HEK293 (cell line): ENCODE results near the gene INTS14.
A peak's percentile ranks its signal among the peaks of the same experiment; 100 is the strongest.
"Not testable (repeated sequence)": the region's sequence is repeated elsewhere in the genome, so short reads cannot be mapped to it uniquely, and the experiment has no call there.

Experiments
- CTCF ChIA-PET: fragments of 350-600 bp; formaldehyde crosslinking; extraction: SDS; loops from one replicate; lab custom pipeline; 2021; ENCODE audit warnings: antibody characterized with exemption; lab: Yijun Ruan, JAX
- POLR2A ChIA-PET: fragments of 300-600 bp; formaldehyde crosslinking; extraction: SDS; loops from one replicate; lab custom pipeline; 2020; ENCODE audit warnings: antibody characterized with exemption, inconsistent platforms; lab: Yijun Ruan, JAX
- H3K27ac ChIP-seq: fragments of 200-500 bp; sonication (Bioruptor generic); 2 replicates; pipeline ENCODE4 v1.5.1; 2014; ENCODE audit warnings: low read depth, low read length, control low read depth, inconsistent platforms; ENCODE audit errors: extremely low read depth
- H3K36me3 ChIP-seq, 2 experiments: fragments of 200-500 bp in 1 of 2; sonication (Bioruptor generic) in 1 of 2; 1 replicate in 1 of 2; 2 replicates in 1 of 2; pipeline ENCODE4 v1.5.1; 2014 to 2017; ENCODE audit warnings: inconsistent platforms in 2 of 2, low read length in 2 of 2; ENCODE audit not compliant: control insufficient read depth in 2 of 2, insufficient read depth in 1 of 2
- H3K4me1 ChIP-seq: fragments of 200-500 bp; sonication (Bioruptor generic); 2 replicates; pipeline ENCODE4 v1.5.1; 2014; ENCODE audit warnings: mild to moderate bottlenecking, low read length, inconsistent platforms; ENCODE audit not compliant: control insufficient read depth, insufficient read depth
- H3K4me3 ChIP-seq: 2 replicates; pipeline ENCODE4 v1.5.1; 2011; ENCODE audit warnings: low read depth, mild to moderate bottlenecking, control low read depth, low read length, moderate library complexity
- H3K9me3 ChIP-seq: fragments of 200-500 bp; sonication (Bioruptor generic); 2 replicates; pipeline ENCODE4 v1.5.1; 2014; ENCODE audit warnings: low read depth, low read length, inconsistent platforms; ENCODE audit not compliant: control insufficient read depth, insufficient read depth
- HOXA7 ChIP-seq: sonication (generic); formaldehyde crosslinking; IDR thresholded peaks from 2 replicates; pipeline ENCODE4 v1.8.1; 2022; ENCODE audit warnings: missing genetic modification reagents, borderline replicate concordance
- KLF8 ChIP-seq: fragments of 450-650 bp; formaldehyde crosslinking; IDR thresholded peaks from 2 replicates; pipeline ENCODE4 v1.5.1; 2016; ENCODE audit warnings: missing biosample characterization, missing genetic modification characterization
- OSR2 ChIP-seq: fragments of 450-650 bp; formaldehyde crosslinking; IDR thresholded peaks from 2 replicates; pipeline ENCODE4 v1.5.1; 2016; ENCODE audit warnings: missing biosample characterization, missing genetic modification characterization
- SP2 ChIP-seq: fragments of 450-650 bp; formaldehyde crosslinking; IDR thresholded peaks from 2 replicates; pipeline ENCODE4 v1.5.1; 2016; ENCODE audit warnings: missing biosample characterization, missing genetic modification characterization
- SP3 ChIP-seq: fragments of 450-650 bp; formaldehyde crosslinking; IDR thresholded peaks from 2 replicates; pipeline ENCODE4 v1.5.1; 2016; ENCODE audit warnings: missing biosample characterization, missing genetic modification characterization
- ZBTB7A ChIP-seq: fragments of 450-650 bp; formaldehyde crosslinking; IDR thresholded peaks from 2 replicates; pipeline ENCODE4 v1.5.1; 2016; ENCODE audit warnings: low read depth, missing biosample characterization, missing genetic modification characterization
- ZFP69B ChIP-seq: fragments of 450-650 bp; formaldehyde crosslinking; IDR thresholded peaks from 2 replicates; pipeline ENCODE4 v1.5.1; 2016; ENCODE audit warnings: missing biosample characterization, missing genetic modification characterization
- ZNF132 ChIP-seq: fragments of 450-650 bp; formaldehyde crosslinking; IDR thresholded peaks from 2 replicates; pipeline ENCODE4 v1.5.1; 2017; ENCODE audit warnings: missing biosample characterization, missing genetic modification characterization, borderline replicate concordance
- ZNF146 ChIP-seq: fragments of 450-650 bp; formaldehyde crosslinking; IDR thresholded peaks from 2 replicates; pipeline ENCODE4 v1.5.1; 2016; ENCODE audit warnings: missing biosample characterization, missing genetic modification characterization
- ZNF202 ChIP-seq: fragments of 450-650 bp; formaldehyde crosslinking; IDR thresholded peaks from 2 replicates; pipeline ENCODE4 v1.5.1; 2016; ENCODE audit warnings: missing biosample characterization, missing genetic modification characterization, borderline replicate concordance
- ZNF24 ChIP-seq: fragments of 450-650 bp; formaldehyde crosslinking; IDR thresholded peaks from 2 replicates; pipeline ENCODE4 v1.5.1; 2016; ENCODE audit warnings: missing biosample characterization, missing genetic modification characterization
- ZNF341 ChIP-seq: fragments of 450-650 bp; formaldehyde crosslinking; IDR thresholded peaks from 2 replicates; pipeline ENCODE4; 2016; ENCODE audit warnings: low read depth, missing biosample characterization, missing genetic modification characterization
- ZNF362 ChIP-seq: fragments of 450-650 bp; formaldehyde crosslinking; IDR thresholded peaks from 2 replicates; pipeline ENCODE4 v1.5.1; 2016; ENCODE audit warnings: missing biosample characterization, missing genetic modification characterization
- ZNF433 ChIP-seq: fragments of 450-650 bp; formaldehyde crosslinking; IDR thresholded peaks from 2 replicates; pipeline ENCODE4 v1.5.1; 2016; ENCODE audit warnings: missing biosample characterization, missing genetic modification characterization, low read depth
- ZNF521 ChIP-seq: fragments of 450-650 bp; formaldehyde crosslinking; IDR thresholded peaks from 2 replicates; pipeline ENCODE4 v1.5.1; 2017; ENCODE audit warnings: missing biosample characterization, mild to moderate bottlenecking, missing genetic modification characterization
- ZNF580 ChIP-seq: fragments of 450-650 bp; formaldehyde crosslinking; IDR thresholded peaks from 2 replicates; pipeline ENCODE4 v1.5.1; 2016; ENCODE audit warnings: missing biosample characterization, missing genetic modification characterization
- ZNF596 ChIP-seq: fragments of 450-650 bp; IDR thresholded peaks from 2 replicates; pipeline ENCODE4 v1.5.0; 2018; ENCODE audit warnings: missing biosample characterization, mild to moderate bottlenecking, missing genetic modification characterization, moderate library complexity
- ZNF768 ChIP-seq: fragments of 450-650 bp; formaldehyde crosslinking; IDR thresholded peaks from 2 replicates; pipeline ENCODE4 v1.5.1; 2018; ENCODE audit warnings: missing biosample characterization, mild to moderate bottlenecking, missing genetic modification characterization
- TF ChIP-seq, protein P1 (sequence below): IDR thresholded peaks from 2 replicates; pipeline ENCODE4 v1.6.1; 2011; ENCODE audit warnings: mild to moderate bottlenecking, low read depth, low read length, borderline replicate concordance
- TF ChIP-seq, protein P2 (sequence below): fragments of 450-650 bp; formaldehyde crosslinking; IDR thresholded peaks from 2 replicates; pipeline ENCODE4 v1.5.1; 2016; ENCODE audit warnings: missing biosample characterization, missing genetic modification characterization
- TF ChIP-seq, protein P3 (sequence below): fragments of 450-650 bp; formaldehyde crosslinking; IDR thresholded peaks from 2 replicates; pipeline ENCODE4 v1.5.1; 2016; ENCODE audit warnings: missing biosample characterization, missing genetic modification characterization

Gene INTS14

DNA sequence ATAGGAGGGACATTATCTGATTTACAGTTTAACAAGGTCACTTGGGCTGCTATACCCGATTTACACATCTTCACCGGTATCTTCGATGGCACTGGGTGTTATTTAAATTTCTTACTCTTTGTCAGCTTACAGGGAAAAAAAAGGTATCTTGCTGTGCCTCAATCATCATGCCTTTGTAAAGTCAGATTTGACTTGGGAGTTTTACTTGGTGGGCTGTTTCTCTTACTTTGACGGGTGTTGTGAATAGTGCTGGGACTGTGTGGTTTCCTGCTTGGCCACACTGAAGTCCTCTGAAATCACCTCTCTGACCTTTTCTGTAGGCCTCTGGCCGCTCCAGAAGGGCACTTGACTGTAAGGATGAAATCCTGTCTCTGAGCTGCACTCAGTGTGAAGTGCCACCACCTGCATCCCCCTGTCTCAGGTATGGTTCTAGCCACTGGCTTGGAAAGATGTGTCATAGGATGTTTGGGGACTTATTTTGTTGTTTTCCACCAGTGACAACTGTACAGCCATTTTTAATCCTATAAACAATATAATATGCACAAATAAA lies 7.7 kb upstream of the INTS14 start:
- TF ChIP-seq ZNF768 (no peak), SP3 (tag by site-specific recombination) (no peak), ZNF341 (no peak), SP2 (tag by site-specific recombination) (no peak), ZNF521 (tag by site-specific recombination) (no peak)
- TF ChIP-seq, protein P1, sequence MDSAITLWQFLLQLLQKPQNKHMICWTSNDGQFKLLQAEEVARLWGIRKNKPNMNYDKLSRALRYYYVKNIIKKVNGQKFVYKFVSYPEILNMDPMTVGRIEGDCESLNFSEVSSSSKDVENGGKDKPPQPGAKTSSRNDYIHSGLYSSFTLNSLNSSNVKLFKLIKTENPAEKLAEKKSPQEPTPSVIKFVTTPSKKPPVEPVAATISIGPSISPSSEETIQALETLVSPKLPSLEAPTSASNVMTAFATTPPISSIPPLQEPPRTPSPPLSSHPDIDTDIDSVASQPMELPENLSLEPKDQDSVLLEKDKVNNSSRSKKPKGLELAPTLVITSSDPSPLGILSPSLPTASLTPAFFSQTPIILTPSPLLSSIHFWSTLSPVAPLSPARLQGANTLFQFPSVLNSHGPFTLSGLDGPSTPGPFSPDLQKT: no peak
- TF ChIP-seq, protein P2, sequence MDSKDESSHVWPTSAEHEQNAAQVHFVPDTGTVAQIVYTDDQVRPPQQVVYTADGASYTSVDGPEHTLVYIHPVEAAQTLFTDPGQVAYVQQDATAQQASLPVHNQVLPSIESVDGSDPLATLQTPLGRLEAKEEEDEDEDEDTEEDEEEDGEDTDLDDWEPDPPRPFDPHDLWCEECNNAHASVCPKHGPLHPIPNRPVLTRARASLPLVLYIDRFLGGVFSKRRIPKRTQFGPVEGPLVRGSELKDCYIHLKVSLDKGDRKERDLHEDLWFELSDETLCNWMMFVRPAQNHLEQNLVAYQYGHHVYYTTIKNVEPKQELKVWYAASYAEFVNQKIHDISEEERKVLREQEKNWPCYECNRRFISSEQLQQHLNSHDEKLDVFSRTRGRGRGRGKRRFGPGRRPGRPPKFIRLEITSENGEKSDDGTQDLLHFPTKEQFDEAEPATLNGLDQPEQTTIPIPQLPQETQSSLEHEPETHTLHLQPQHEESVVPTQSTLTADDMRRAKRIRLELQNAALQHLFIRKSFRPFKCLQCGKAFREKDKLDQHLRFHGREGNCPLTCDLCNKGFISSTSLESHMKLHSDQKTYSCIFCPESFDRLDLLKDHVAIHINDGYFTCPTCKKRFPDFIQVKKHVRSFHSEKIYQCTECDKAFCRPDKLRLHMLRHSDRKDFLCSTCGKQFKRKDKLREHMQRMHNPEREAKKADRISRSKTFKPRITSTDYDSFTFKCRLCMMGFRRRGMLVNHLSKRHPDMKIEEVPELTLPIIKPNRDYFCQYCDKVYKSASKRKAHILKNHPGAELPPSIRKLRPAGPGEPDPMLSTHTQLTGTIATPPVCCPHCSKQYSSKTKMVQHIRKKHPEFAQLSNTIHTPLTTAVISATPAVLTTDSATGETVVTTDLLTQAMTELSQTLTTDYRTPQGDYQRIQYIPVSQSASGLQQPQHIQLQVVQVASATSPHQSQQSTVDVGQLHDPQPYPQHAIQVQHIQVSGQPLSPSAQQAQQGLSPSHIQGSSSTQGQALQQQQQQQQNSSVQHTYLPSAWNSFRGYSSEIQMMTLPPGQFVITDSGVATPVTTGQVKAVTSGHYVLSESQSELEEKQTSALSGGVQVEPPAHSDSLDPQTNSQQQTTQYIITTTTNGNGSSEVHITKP (tag by site-specific recombination): peak; percentile 75
- Histone ChIP-seq H3K4me1 (no peaks in the 10 kb centered on the region), H3K9me3 (no peaks in the 10 kb centered on the region), H3K36me3 (no peaks in the 10 kb centered on the region), H3K27ac (no peak overlapping the region), H3K4me3 (no peak overlapping the region)
- ChIA-PET CTCF (interaction anchor here (1.7 kb wide), 1 partner anchor 8 kb away, joined by 4 read pairs; the partner anchor contains the start of gene INTS14), POLR2A (interaction anchor here (1.8 kb wide), 1 partner anchor 8 kb away, joined by 5 read pairs; the partner anchor contains the start of gene INTS14)

DNA sequence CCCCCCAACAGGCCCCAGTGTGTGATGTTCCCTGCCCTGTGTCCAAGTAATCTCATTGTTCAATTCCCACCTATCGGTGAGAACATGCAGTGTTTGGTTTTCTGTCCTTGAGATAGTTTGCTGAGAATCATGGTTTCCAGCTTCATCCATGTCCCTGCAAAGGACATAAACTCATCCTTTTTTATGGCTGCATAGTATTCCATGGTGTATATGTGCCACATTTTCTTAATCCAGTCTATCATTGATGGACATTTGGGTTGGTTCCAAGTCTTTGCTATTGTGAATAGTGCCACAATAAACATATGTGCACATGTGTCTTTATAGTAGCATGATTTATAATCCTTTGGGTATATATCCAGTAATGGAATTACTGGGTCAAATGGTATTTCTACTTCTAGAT lies 5.0 kb upstream of the INTS14 start:
- POLR2A ChIA-PET: interaction anchor here (0.6 kb wide), 1 partner anchor 285 kb away, joined by 4 read pairs; no protein-coding TSS in a partner anchor
- H3K4me3 ChIP-seq, CTCF ChIA-PET, H3K27ac ChIP-seq: not testable (repeated sequence)
- TF ChIP-seq ZNF580 (0 out of 2 replicates have a peak, but pooled peaks have one; percentile 27), ZNF146 (tag by site-specific recombination) (peak; percentile 99)
- TF ChIP-seq, protein P3, sequence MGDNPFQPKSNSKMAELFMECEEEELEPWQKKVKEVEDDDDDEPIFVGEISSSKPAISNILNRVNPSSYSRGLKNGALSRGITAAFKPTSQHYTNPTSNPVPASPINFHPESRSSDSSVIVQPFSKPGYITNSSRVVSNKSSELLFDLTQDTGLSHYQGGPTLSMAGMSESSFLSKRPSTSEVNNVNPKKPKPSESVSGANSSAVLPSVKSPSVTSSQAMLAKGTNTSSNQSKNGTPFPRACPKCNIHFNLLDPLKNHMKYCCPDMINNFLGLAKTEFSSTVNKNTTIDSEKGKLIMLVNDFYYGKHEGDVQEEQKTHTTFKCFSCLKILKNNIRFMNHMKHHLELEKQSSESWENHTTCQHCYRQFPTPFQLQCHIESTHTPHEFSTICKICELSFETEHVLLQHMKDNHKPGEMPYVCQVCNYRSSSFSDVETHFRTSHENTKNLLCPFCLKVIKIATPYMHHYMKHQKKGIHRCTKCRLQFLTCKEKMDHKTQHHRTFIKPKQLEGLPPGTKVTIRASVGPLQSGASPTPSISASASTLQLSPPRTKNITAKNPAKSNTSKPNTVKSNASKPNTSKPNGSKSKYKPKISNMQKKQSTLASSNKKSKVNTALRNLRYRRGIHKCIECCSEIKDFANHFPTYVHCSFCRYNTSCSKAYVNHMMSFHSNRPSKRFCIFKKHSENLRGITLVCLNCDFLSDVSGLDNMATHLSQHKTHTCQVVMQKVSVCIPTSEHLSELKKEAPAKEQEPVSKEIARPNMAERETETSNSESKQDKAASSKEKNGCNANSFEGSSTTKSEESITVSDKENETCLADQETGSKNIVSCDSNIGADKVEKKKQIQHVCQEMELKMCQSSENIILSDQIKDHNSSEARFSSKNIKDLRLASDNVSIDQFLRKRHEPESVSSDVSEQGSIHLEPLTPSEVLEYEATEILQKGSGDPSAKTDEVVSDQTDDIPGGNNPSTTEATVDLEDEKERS (tag by site-specific recombination): peak; percentile 81; the same call in 1 of the 2 replicates
- TF ChIP-seq, all 188 proteins: peak for 3; not testable (repeated sequence) for 185
- H3K36me3 ChIP-seq, H3K4me1 ChIP-seq, H3K9me3 ChIP-seq: not testable (repeated sequence)

DNA sequence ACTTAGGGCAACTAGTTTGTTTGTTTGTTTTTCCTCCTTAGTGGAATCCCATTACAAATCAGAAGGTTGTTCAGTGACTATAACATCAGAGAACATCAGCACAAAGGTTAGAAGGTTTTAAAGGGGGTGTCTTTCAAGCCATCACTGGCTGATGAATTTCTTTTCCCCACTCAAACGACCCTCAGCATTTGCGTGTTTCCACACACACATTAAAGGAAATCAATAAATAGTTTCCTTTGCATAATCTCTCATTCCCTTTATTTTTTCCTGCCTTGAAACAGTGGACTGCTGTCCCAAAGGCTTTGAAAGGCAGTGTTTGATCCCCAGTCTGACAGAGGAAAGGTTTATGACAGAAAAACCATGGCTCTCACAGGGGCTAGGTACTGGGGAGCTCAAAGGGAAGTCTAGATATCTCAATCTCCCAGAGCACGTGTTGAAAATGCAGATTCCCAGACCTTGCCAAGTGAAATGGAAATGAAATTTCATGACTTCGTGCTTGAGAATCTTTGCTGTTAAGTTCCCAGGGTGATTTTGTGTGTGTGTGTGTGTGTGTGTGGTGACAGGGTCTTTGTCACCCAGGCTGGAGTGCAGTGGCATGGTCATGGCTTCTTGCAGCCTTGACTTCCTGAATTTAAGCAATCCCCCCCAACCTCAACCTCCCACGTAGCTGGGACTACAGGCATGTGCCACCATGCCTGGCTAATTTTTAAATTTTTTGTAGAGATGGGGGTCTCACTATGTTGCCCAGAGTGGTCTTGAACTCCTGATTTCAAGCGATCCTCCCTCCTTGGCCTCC lies 2.2 kb upstream of the INTS14 start:
- H3K4me1 ChIP-seq: peaks cover 7% of the 10 kb centered on the region; the same call in 1 of the 2 replicates
- no peak overlapping the region for H3K27ac ChIP-seq
- no peaks in the 10 kb centered on the region for H3K9me3 ChIP-seq
- ChIA-PET CTCF (interaction anchor here (0.6 to 2.9 kb wide), 5 partner anchors 10 to 268 kb away, joined by 3 to 13 read pairs (median 5); no protein-coding TSS in a partner anchor), POLR2A (no interaction called here)
- H3K4me3 ChIP-seq: no peak overlapping the region
- H3K36me3 ChIP-seq: peaks cover 0 to 7% of the 10 kb centered on the region in 2 experiments; a peak in 2 of 3 replicates
- TF ChIP-seq KLF8 (tag by site-specific recombination): no peak
- no peak for TF ChIP-seq ZNF132 (tag by site-specific recombination)
- TF ChIP-seq ZBTB7A (tag by site-specific recombination): no peak
- TF ChIP-seq OSR2: no peak
- no peak for TF ChIP-seq ZNF596
- no peak for TF ChIP-seq HOXA7 (CRISPR knock-in tag)
- no peak for TF ChIP-seq ZFP69B (tag by site-specific recombination)
- TF ChIP-seq ZNF433 (tag by site-specific recombination): no peak
- TF ChIP-seq ZNF24 (tag by site-specific recombination): no peak
- no peak for TF ChIP-seq ZNF202
- TF ChIP-seq ZNF362 (tag by site-specific recombination): no peak
